NCI-H1436 treated with DMSO at 0.1 percent for 48 hours (cell line): ENCODE results near the gene CCDC8.
"Not testable (repeated sequence)": the region's sequence is repeated elsewhere in the genome, so short reads cannot be mapped to it uniquely, and the experiment has no call there.

Experiments
- DNase-seq: peaks from one replicate; lab custom pipeline; 2025; lab: John Stamatoyannopoulos, UW

The CCDC8 gene

DNA sequence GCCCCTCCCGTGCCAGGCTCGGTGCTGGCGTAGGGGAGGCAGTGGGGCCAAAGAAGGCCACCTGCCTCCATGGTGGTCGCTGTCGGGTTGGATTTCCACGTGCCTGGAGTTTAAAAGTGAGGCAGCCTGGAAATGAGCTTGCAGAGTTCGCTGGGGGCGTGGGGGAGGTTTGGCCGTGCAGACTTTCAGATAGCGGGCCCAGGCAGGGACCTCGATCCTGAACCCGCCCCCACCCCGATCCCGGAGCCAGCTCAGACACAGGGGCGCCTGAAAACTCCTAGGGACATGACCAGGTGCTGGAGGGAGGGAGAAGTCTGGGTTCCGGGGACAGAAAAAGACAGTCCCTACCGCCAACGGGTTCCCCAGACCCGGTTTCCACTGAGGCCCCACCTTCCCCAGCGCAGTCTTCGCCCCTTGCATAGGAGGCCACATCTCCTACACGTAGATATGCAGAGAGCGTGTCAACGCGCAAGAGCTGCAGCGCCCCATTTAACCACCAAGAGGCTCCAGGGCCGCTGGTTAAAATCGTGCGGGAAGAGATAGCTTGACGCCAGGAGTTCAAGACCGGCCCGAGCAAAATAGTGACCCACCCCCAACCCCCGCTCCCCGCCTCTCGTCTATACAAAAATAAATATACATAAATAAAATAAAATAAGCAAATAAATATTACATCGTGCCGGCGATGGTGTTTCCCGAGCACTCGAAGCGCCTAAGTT lies 8.5 kb downstream of the CCDC8 start:
- DNase-seq = no peak

DNA sequence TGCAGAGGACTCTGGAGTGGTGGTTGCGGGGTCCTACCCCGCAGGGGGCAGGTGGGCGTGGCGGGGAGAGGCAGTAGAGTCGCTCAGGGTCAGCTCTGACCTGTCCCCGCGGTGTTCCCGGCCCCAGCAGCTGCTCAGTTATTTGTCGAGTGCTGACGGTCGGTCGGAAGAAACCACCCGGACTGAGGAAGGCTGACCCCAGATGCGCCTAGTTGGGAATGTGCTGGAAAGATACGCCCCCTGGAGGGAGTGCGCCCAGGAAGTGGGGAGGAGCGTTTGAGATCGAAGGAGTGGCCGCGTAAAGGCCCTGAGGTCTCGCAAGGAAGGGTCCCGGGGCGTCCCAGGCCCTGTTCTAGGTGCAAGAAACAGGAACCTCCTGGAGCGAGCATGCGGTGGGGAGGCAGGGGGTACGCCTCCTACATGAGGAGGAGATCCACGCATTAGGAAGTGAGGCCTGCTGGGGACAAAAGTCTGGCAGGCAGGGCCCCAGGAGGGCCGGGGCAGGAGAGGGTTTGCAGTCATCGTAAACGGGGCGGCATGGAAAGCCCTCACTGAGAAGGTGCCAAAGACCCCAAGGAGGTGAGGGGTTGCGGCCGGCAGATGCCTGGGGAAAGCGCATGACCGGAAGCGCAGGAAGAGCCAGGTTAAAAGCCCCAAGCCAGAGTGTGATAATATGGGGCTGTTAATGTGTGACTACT lies 9.2 kb downstream of the CCDC8 start:
- no peak for DNase-seq

DNA sequence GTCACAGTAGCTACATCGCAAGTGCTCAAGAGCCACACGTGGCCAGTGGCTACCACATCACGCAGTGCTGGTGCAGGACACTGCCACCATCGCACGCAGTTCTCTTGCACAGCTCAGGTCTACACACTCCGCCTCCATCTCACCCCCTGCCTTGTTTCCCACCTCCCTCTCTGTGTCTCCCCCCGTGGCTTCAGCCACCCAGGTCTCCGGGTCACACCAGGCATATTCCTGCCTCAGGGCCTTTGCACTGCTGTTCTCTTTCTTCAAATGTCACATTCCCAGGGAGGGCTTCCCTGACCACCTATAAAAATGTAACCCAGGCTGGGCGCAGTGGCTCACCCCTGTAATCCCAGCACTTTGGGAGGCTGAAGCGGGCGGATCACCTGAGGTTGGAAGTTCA lies 10.6 kb downstream of the CCDC8 start:
- DNase-seq = no peak

DNA sequence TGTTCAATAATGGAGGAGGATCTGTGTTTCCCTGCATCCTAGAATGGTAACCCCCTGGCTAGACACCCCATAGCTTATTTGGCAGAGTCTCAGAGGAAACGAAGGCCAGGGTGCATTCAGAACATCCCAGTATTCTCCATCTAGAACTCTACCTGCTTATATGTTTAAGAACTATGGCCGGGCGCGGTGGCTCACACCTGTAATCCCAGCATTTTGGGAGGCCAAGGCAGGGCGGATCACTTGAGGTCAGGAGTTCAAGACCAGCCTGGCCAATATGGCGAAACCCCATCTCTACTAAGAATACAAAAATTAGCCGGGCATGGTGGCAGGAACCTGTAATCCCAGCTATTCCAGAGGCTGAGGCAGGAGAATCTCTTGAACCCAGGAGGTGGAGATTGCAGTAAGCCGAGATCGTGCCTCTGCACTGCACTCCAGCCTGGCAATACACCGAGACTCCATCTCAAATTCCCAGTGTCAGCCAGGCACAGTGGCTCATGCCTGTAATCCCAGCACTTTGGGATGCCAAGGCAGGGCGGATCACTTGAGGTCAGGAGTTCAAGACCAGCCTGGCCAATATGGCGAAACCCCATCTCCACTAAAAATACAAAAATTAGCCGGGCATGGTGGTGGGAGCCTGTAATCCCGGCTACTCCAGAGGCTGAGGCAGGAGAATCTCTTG lies 15.4 kb downstream of the CCDC8 start:
- DNase-seq = not testable (repeated sequence)

DNA sequence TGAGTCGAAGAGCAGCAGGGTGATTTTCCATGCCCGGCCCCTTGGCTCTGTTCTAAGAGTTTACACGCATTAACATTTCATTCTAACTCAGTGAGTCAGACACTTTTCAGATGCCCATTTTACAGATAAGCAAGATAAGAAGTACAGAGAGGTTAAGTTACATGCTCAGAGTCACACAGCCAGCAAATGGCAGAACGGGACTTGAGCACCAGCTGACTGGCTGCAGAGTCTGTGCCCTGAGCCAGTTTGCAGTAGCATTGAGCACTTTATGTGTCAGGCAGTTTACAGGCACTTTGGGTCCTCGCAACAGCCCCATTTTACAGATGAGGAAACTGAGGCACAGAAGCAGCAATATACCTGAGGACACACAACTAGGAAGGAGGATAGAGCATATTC lies 19.0 kb downstream of the CCDC8 start:
- DNase-seq = no peak

DNA sequence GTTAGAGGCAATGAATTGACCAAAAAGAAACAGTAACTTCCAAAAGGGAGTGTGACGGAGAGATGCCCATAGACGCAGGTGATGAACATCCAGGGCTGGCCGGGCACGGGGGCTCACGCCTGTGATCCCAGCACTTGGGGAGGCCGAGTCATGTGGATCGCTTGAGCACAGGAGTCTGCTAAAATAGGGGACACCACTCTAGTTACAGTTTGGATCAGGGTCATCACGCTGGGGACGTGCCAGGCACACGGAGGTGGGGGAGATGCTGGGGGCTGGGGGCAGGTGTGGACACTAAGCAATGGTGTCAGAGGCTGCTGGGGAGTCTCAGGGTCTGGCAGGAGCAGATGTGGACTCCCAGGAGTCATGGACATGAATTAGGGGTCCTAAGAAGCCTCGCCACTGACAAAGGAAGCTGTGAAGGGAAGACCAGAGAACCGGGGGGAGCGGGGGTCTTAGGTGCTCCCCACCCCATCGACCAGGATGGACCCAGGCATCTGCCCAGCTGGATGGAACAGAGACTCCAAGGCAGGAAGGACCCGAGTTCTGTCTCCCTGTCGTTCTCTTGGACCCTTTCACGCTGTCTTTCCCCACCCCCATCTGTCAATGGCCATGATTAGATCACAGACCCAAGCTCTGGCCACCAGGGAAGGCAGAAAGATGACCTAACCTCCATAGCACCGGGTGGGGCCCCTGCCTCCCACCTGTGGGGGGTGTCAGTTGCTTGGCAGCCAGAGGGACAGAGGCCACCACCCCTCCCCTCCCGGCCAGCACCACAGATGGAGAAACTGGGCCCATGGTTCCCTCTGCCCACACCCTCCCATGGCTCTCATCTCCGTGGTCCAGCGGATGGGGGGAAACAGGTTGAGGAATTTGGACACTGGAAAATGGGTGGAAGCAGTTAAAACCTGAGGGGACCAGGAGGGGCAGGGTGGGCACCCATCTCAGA lies 19.6 kb downstream of the CCDC8 start:
- DNase-seq = no peak

DNA sequence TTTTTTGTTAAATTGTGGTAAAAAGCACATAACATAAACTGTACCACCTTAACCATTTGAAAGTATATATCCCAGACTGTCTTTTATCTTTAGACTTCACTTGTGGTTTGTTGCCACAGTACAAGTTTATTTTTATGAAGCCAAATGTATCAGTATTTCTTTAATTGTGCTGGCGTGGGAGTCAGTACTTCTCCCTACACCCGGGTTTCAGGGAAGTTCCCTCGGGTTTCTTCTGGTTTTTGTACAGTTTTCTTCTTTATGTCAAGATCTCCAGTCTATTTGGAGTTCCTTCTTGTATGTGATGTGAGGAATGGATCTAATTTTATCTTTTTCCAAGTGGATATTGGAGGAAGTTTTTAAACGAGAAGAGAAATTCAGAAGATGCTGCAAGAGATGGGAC lies 20.5 kb downstream of the CCDC8 start:
- DNase-seq = no peak

DNA sequence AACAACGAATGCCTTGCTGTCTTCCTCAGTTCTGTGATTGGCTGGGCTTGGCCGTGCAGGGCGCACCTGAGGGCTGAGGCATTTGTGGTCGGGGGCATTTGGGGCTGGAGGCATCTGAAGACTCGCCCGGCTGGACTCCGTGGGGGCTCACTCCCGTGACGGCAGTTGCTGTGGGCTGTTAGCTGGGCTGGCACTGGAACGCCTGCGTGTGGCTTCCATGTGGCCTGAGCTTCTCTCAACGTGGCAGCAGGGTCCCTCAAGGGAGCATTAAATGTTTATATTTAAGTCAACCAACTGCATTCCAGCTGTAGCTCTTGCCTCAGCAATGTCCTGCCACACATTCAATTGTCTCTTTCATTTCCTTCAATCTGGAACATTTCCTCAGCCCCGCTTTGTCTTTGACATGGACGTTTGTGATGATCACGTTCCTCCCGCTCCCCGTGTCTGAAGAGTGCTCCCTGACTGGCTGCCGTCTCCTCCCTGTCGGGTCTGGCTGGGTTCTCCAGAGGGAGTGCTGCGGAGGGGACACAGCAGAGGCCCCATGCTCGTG lies 21.0 kb downstream of the CCDC8 start:
- DNase-seq = no peak

DNA sequence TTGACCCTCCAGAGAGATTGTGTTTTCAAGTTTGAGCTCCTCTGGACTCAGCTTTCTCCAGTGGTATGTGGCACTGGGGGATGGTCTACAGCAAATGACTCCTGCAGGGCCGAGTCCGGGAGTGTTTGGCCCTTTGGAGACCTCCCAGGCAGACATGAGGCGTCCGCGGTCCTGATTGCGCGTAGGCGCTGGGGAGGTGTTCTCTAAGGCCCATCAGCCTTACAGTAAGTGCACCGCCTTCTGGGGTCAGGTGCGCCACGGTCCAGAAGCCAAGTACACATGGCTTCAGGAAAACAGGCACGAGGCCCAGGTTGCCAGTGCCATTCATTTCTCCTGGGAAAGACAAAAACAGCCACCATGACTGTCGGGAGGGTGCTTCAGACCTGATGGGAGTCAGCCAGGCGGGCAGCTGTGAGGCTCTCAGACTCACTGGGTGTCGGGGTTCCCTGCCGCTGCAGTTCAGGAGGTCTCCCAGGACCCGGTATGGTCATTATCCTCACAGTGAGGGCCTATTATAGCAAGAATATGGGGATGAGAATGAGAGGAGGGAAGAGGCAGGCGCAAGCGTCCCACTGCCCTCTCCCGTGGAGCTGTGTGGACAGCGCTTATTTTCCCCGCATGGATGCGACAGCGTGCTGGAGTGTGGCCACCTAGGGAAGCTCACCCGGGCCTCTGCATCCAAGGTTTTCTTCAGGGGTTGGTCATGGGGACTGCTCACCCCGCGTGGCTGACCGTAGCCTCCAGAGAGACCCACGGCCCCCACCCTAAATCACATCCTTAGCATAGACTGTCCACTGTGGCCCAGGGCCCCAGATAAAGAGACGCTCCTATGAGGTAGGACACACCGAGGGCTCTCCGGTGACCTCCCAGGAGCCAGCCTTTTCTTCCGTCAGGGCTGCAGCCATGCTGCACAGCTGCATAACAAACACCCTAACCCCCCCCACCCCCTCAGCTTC lies 21.8 kb downstream of the CCDC8 start:
- no peak for DNase-seq

DNA sequence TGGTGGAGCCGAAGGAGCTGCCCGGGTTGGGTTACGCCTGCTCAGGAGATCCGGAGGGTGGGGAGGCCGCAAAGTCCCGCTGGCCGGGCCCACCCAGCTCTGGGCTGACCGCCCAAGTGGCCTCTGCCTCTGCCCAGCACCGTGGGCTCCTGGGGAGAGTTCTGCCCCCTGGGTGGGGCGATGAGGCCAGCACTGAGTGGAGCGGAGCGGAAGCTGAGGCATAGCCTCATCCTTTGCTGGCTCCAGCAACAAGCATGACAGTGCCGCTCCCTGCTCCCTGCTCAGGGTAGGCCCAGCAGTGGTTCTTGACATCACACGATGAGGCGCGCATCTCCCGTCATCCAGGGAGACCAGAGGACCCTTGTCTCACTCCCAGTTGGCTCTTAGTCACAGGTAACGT lies 22.5 kb downstream of the CCDC8 start:
- no peak for DNase-seq

DNA sequence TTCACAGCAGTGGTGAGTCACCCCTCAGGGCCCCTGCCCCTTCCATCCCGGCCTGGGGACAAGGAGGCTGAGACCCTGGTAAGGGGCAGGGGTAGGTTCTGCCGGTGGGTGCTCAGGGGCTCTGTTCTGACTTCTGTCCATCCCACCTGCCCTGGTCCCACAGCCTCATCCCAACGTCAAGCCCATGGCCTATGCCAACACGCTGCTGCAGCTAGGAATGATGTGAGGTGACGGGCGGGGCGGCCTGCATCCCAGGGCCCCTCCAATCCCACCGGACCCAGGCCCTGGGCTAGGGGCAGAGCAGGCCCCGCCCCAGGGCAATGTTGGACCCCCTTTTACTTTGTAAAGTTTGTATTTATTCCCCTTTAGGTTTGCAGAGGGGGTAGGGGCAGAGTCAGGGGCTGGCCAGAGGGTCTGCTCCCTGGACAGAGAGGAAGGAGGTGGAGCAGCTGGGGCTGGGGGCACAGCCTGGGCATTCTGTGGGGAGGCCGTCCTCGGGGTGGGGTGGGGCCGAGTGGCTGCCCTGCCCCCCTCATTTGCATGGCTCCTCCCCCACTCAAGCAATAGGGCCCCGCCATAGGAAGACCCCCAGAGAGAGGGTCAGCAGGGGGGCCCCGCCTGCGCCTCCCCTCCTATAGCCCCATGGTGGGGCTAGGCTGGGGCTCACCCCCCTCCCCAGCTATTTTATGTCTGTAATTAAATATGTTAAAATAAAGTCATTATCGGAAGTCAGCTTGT lies 23.1 kb downstream of the CCDC8 start:
- DNase-seq = no peak

DNA sequence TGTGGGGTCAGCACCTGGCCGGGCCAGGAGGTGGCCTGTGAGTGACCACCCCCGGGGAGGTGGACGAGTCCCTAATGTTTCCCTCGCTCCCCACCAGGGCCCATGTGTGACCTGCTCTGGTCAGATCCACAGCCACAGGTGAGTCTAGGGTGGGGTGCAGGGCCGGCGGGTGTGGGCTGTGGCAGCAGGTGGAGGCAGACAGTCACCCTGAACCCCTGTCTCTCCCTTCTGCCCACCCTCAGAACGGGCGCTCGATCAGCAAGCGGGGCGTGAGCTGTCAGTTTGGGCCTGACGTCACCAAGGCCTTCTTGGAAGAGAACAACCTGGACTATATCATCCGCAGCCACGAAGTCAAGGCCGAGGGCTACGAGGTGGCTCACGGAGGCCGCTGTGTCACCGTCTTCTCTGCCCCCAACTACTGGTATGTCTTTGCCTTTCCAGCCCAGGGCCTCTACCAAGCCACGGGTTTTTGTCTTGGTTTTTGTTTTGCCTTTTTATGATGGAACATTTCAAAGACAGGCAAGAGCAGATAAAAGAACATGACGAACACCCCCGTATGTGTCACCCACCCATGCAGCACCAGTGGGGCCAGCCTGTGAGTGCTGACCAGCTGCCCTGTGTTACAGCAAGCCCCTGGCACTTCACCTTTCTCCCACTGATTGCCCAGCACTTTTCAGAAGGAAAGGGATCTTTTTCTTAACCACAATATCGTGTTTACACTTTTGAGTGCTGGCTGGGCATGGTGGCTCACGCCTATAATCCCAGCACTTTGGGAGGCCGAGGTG lies 24.9 kb downstream of the CCDC8 start:
- no peak for DNase-seq

DNA sequence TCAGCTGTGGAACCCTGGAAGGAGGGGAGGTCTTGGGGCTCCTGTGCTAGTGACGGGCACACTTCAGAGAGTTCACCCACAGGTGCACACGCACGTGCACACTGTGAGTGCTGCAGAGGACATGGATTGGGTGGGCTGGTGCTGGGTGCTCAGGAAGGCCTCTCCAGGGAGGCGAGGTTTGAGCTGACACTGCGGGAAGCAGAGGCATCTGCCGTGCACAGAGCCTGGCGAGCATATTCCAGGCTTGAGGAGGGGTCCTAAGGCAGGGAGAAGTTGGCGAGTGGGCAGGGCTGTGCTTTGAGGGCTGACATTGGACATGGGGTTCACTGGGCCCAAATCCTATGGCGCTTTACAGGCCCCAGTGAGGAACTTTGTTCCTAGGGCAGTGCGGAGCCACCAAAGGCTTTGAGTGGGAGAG lies 25.6 kb downstream of the CCDC8 start:
- no peak for DNase-seq

DNA sequence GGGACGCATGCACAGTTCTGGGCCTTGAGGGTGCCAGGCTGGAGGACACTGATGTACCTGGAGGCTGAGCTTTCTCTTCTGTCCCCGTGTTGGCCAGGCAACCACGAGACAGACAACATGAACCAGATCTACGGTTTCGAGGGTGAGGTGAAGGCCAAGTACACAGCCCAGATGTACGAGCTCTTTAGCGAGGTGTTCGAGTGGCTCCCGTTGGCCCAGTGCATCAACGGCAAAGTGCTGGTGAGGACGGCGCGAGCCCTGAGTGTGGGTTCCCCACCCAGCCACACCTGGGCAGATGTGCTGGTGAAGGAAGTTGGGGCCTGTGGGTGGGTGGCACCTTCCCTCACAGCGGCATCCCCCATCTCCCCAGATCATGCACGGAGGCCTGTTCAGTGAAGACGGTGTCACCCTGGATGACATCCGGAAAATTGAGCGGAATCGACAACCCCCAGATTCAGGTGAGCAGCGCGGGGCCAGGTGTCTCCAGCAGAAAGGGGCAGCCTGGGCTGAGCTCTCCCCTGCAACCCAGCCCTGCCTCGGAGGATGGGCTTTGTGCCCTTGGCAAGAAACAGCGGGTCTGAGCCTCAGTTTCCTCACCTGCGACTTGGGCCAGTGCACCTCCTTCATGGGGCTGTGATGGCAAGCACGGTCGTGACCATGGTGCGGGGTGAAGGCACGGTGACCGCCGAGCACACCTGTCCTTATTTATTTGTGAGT lies 26.2 kb downstream of the CCDC8 start:
- DNase-seq = no peak

DNA sequence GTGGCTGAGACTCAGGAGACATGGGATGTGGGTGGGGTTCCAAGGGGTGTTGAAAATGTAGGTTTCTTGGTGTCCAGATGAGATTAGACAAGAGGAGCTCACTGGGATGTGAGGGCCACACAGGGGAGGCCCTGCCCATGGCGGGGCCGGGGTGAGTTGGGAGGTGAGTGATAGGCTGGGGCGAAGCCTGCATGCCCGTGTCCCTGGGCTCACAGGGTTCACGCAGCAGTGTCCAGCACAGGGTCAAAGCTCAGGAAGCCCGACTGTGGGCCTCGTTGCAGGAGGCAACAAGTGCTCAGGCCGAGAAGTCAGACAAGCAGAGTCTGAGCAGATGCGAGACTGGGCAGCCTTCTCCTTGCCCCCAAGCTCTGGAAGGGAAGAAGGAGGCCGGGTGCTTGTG lies 27.2 kb downstream of the CCDC8 start:
- DNase-seq = no peak

DNA sequence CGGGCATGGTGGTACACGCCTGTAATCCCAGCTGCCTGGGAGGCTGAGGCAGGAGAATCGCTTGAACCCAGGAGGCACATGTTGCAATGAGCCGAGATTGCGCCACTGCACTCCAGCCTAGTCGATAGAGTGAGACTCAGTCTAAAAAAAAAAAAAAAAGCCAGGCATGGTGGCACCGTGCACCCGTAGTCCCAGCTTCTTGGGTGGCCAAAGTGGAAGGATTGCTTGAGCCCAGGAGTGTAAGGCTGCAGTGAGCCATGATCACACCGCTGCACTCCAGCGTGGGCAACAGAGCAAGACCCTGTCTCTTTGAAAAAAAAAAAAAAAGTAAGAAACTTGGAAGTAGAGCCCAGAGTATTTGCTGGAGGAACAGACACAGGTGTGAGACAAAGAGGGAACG lies 27.7 kb downstream of the CCDC8 start:
- DNase-seq = no peak

DNA sequence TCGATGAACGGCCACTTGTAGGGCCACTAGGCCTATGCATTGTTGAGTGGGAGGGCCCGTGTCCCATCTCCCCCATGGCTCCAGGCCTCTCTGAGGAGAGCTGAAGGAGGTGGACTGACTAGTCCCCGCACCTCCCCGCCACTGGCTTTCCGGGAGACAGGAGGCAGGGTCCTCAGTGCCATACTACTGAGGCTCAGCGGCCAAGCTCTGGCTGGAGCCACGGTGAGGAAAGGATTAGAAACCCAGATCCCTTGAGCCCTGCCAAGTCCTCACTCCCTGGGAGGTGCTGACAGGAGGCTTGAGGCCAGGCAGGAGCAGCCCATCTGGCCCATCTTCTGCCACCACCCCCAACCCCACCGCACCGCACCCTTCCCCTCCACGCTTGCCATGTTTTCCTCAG lies 29.0 kb downstream of the CCDC8 start:
- no peak for DNase-seq

DNA sequence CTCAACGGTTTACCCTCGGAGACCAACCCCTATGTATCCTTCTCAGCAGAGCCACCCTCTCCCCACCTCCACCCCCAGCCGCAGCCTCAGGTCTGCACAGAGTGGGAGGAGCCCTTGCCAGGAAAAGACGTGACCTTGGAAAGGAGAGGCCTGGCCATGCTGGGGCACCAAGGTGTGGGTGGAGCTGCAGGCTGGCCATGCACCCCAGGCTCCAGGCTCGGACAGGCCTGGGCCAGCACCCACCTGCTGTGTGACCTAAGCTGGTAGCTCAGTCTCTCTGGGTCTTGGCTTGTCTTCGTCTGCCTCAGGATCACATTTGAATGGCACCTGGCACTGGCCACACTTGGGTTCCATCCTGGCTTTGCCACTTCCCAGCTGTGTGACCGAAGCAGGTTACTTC lies 29.5 kb downstream of the CCDC8 start:
- no peak for DNase-seq
